ENCODE results near the gene TIMP2.

GRCh38 chr17:78805301-78805700 is 119.9 kb downstream of the TIMP2 start:
- TF ChIP-seq CTCF (IDR thresholded peaks at IDR 0.05; ENCODE audit: low read depth, low read length, poor library complexity, severe bottlenecking) (no peak), EZH2phosphoT487 (IDR thresholded peaks at IDR 0.05; ENCODE audit: borderline replicate concordance, low read length) (no peak)

Data from DOHH2 (cell line).